Activated T-helper 2 cell treated with anti-CD3 and anti-CD28 coated beads, Interferon-gamma antibody, Interleukin-2, Interleukin-4, amounts not matched to agents 10 μg/mL and 5 μg/mL and 100 μg/mL, durations not matched to agents 14 hours and 24 hours and 36 hours (primary cell): ENCODE results near the gene BEAN1. TPM values are rescaled to one million over a fixed set of nuclear protein-coding genes. Genes with fewer than 3 reads are reported as not detected.

Experiments
- DNase-seq: peaks from one replicate; pipeline ENCODE4 v3.0.0; 2021; ENCODE audit warnings: low spot score
- H3K27ac Mint-ChIP-seq: one replicate; pipeline ENCODE4 v1.8.0; 2021; ENCODE audit warnings: mixed read lengths
- H3K27me3 Mint-ChIP-seq: one replicate; pipeline ENCODE4 v1.8.0; 2021; ENCODE audit warnings: low read depth, mixed read lengths
- H3K36me3 Mint-ChIP-seq: one replicate; pipeline ENCODE4 v1.8.0; 2021; ENCODE audit warnings: low read depth, mixed read lengths
- H3K4me1 Mint-ChIP-seq: one replicate; pipeline ENCODE4 v1.8.0; 2021; ENCODE audit warnings: low read depth, mixed read lengths
- H3K4me3 Mint-ChIP-seq: one replicate; pipeline ENCODE4 v1.8.0; 2021; ENCODE audit warnings: low read depth, mild to moderate bottlenecking, moderate library complexity, mixed read lengths
- H3K9me3 Mint-ChIP-seq: one replicate; pipeline ENCODE4 v1.8.0; 2021; ENCODE audit warnings: mixed read lengths
- intact Hi-C: fragments of 100-400 bp; cut with micrococcal nuclease; formaldehyde crosslinking; loops from one replicate; pipeline ENCODE4 v1.15.1; 2023
- total RNA-seq: library from RNA; stranded (reverse); gene quantifications from 2 replicates; pipeline ENCODE4 v1.2.3, GENCODE V29; 2022

The BEAN1 gene
- total RNA-seq, 1 donor from 2014 or later = not detected

- Mint-ChIP-seq H3K9me3 (no peaks in the 10 kb centered on the region), H3K27me3 (peaks cover 6% of the 10 kb centered on the region), H3K4me1 (peaks cover 18% of the 10 kb centered on the region), H3K36me3 (no peaks in the 10 kb centered on the region), H3K4me3 (no peak overlapping the region), H3K27ac (no peak overlapping the region)
- intact Hi-C loops = no loop called here
- DNase-seq = no peak
These were observed 46.8 kb downstream of the BEAN1 start for GRCh38 chr16:66473654-66474519.

- Mint-ChIP-seq H3K9me3 (no peaks in the 10 kb centered on the region), H3K36me3 (no peaks in the 10 kb centered on the region), H3K27me3 (peaks cover 6% of the 10 kb centered on the region)
These were observed 47.7 kb downstream of the BEAN1 start for GRCh38 chr16:66474750-66475199.

GRCh38 chr16:66475232-66475631 is 48.1 kb downstream of the BEAN1 start:
- Mint-ChIP-seq H3K27me3 (peaks cover 3% of the 10 kb centered on the region), H3K4me1 (peaks cover 18% of the 10 kb centered on the region), H3K36me3 (no peaks in the 10 kb centered on the region), H3K9me3 (no peaks in the 10 kb centered on the region), H3K4me3 (no peak overlapping the region), H3K27ac (no peak overlapping the region)
- intact Hi-C loops = no loop called here
- DNase-seq = no peak

More at GRCh38 chr16:66474750-66475199, 47.7 kb downstream of the BEAN1 start:
- peak; percentile 55 for DNase-seq
- Mint-ChIP-seq H3K27ac (peak overlapping the region; percentile 44), H3K4me3 (no peak overlapping the region), H3K4me1 (peaks cover 18% of the 10 kb centered on the region)
- intact Hi-C loops = no loop called here

- peaks cover 3% of the 10 kb centered on the region for H3K27me3 Mint-ChIP-seq
- no peaks in the 10 kb centered on the region for H3K9me3 Mint-ChIP-seq
- H3K36me3 Mint-ChIP-seq = no peaks in the 10 kb centered on the region
- peak; percentile 38 for DNase-seq
- H3K27ac Mint-ChIP-seq = no peak overlapping the region
- no peak overlapping the region for H3K4me3 Mint-ChIP-seq
- H3K4me1 Mint-ChIP-seq = peaks cover 18% of the 10 kb centered on the region
- intact Hi-C loops = no loop called here
These were observed 49.4 kb downstream of the BEAN1 start for GRCh38 chr16:66476328-66477027.

- no peak for DNase-seq
- Mint-ChIP-seq H3K4me3 (no peak overlapping the region), H3K4me1 (peaks cover 18% of the 10 kb centered on the region), H3K27me3 (peaks cover 3% of the 10 kb centered on the region), H3K36me3 (no peaks in the 10 kb centered on the region), H3K27ac (no peak overlapping the region), H3K9me3 (no peaks in the 10 kb centered on the region)
- intact Hi-C loops = no loop called here
These were observed 50.0 kb downstream of the BEAN1 start for GRCh38 chr16:66477028-66477515.

GRCh38 chr16:66478733-66479511 is 51.8 kb downstream of the BEAN1 start:
- H3K36me3 Mint-ChIP-seq = no peaks in the 10 kb centered on the region
- peak overlapping the region; percentile 67 for H3K27ac Mint-ChIP-seq
- peaks cover under 1% of the 10 kb centered on the region for H3K27me3 Mint-ChIP-seq
- intact Hi-C loops = loop anchor here (1.0 to 2.0 kb wide), 2 partner anchors 38 to 110 kb away; no protein-coding TSS in a partner anchor
- DNase-seq = peak; percentile 77
- H3K9me3 Mint-ChIP-seq = no peaks in the 10 kb centered on the region
- no peak overlapping the region for H3K4me3 Mint-ChIP-seq
- peaks cover 26% of the 10 kb centered on the region for H3K4me1 Mint-ChIP-seq

- intact Hi-C loops = loop anchor here (2.0 kb wide), 1 partner anchor 37 kb away; no protein-coding TSS in a partner anchor
- no peak overlapping the region for H3K27ac Mint-ChIP-seq
These were observed 52.7 kb downstream of the BEAN1 start for GRCh38 chr16:66479661-66480264.

GRCh38 chr16:66480265-66481080 is 53.4 kb downstream of the BEAN1 start:
- no peak overlapping the region for H3K27ac Mint-ChIP-seq
- no peaks in the 10 kb centered on the region for H3K27me3 Mint-ChIP-seq
- H3K4me3 Mint-ChIP-seq = no peak overlapping the region
- no peak for DNase-seq
- intact Hi-C loops = no loop called here
- H3K9me3 Mint-ChIP-seq = no peaks in the 10 kb centered on the region
- H3K4me1 Mint-ChIP-seq = peaks cover 22% of the 10 kb centered on the region
- no peaks in the 10 kb centered on the region for H3K36me3 Mint-ChIP-seq

More at GRCh38 chr16:66479661-66480264, 52.7 kb downstream of the BEAN1 start:
- Mint-ChIP-seq H3K4me1 (peaks cover 25% of the 10 kb centered on the region), H3K36me3 (no peaks in the 10 kb centered on the region), H3K9me3 (no peaks in the 10 kb centered on the region), H3K4me3 (no peak overlapping the region), H3K27me3 (no peaks in the 10 kb centered on the region)
- no peak for DNase-seq

GRCh38 chr16:66481081-66481942 is 54.2 kb downstream of the BEAN1 start:
- Mint-ChIP-seq H3K27me3 (no peaks in the 10 kb centered on the region), H3K4me1 (peaks cover 21% of the 10 kb centered on the region), H3K36me3 (no peaks in the 10 kb centered on the region), H3K27ac (no peak overlapping the region), H3K4me3 (no peak overlapping the region), H3K9me3 (no peaks in the 10 kb centered on the region)
- no peak for DNase-seq
- intact Hi-C loops = no loop called here

GRCh38 chr16:66481943-66482390 is 54.9 kb downstream of the BEAN1 start:
- Mint-ChIP-seq H3K27ac (no peak overlapping the region), H3K4me3 (no peak overlapping the region), H3K9me3 (no peaks in the 10 kb centered on the region), H3K36me3 (no peaks in the 10 kb centered on the region), H3K4me1 (peaks cover 21% of the 10 kb centered on the region), H3K27me3 (no peaks in the 10 kb centered on the region)
- intact Hi-C loops = no loop called here
- no peak for DNase-seq
